ENCODE results near the gene ASB18.

The ASB18 gene

GRCh38 chr2:236249066-236249465 is 15.1 kb downstream of the ASB18 start:
- Mint-ChIP-seq H3K36me3 (ENCODE audit: low read depth) (no peaks in the 10 kb centered on the region), H3K9me3 (no peaks in the 10 kb centered on the region), H3K4me3 (no peak overlapping the region), H3K27ac (no peak overlapping the region), H3K4me1 (no peaks in the 10 kb centered on the region), H3K27me3 (ENCODE audit: low read depth) (peaks cover 19% of the 10 kb centered on the region)
- TF ChIP-seq CTCF (IDR thresholded peaks at IDR 0.05; ENCODE audit: unreplicated experiment in 3 of 3), result no peak

DNA sequence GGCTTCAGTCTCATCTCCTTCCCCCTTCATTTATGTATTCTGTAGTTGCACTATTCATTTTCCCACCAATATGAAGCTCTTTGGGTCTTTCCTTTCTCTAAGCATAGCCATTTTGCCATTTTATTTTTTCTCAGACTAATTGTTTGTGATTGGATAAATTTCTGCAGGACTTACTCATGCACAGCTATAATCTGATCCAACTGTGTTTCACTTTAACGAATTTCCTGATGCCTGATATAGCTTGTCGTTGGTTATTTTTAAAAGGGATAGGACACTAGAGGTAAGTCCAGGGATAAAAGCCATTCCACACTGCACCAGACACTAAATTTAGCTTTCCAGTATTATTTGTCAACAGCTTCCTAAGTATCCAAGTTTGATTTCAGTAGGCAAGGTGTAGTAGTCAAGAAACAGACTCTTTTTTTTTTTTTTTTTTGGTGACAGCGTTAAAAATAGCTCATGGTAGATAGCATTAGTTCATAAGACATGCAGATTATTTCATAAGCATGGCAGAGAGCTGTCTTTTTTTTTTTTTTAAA is 17.4 kb downstream of the ASB18 start:
- TF ChIP-seq CTCF (IDR thresholded peaks at IDR 0.05; ENCODE audit: unreplicated experiment in 3 of 3), result no peak
- no peak overlapping the region for H3K27ac Mint-ChIP-seq
- no peaks in the 10 kb centered on the region for H3K36me3 Mint-ChIP-seq (ENCODE audit: low read depth)
- no peaks in the 10 kb centered on the region for H3K4me1 Mint-ChIP-seq
- no peaks in the 10 kb centered on the region for H3K9me3 Mint-ChIP-seq
- H3K4me3 Mint-ChIP-seq, result no peak overlapping the region
- peaks cover 15% of the 10 kb centered on the region for H3K27me3 Mint-ChIP-seq (ENCODE audit: low read depth)

DNA sequence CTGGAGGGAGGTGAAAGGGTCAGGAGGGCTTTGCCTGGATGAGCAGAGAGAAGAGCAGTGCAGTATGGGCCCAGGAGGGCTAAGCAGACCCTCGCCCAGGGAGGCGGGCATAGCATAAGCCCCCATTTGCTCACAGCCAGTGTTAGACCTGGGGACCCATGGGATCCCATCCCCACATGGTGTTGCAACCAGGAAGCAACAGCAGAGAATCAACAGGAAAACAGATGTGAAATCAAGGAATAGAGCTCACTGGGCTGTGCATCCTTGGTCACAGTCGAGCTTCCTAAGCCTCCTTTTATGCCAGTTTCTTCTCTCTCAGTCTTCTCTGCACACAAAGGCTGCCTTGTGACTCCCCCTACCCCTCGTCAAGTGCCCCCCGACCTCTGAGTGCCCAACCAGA is 19.9 kb downstream of the ASB18 start:
- Mint-ChIP-seq H3K36me3 (ENCODE audit: low read depth) (no peaks in the 10 kb centered on the region), H3K4me3 (no peak overlapping the region)
- TF ChIP-seq CTCF (IDR thresholded peaks at IDR 0.05; ENCODE audit: unreplicated experiment in 3 of 3), result no peak

GRCh38 chr2:236242057-236242495 is 22.1 kb downstream of the ASB18 start:
- Mint-ChIP-seq H3K9me3 (no peaks in the 10 kb centered on the region), H3K4me1 (no peaks in the 10 kb centered on the region), H3K27me3 (ENCODE audit: low read depth) (peaks cover 61% of the 10 kb centered on the region), H3K27ac (no peak overlapping the region), H3K36me3 (ENCODE audit: low read depth) (no peaks in the 10 kb centered on the region), H3K4me3 (no peak overlapping the region)
- no peak for TF ChIP-seq CTCF (IDR thresholded peaks at IDR 0.05; ENCODE audit: unreplicated experiment in 3 of 3)

More for the DNA sequence above, 19.9 kb downstream of the ASB18 start:
- no peaks in the 10 kb centered on the region for H3K4me1 Mint-ChIP-seq
- H3K27me3 Mint-ChIP-seq (ENCODE audit: low read depth), result peaks cover 39% of the 10 kb centered on the region
- no peaks in the 10 kb centered on the region for H3K9me3 Mint-ChIP-seq
- H3K27ac Mint-ChIP-seq, result no peak overlapping the region

DNA sequence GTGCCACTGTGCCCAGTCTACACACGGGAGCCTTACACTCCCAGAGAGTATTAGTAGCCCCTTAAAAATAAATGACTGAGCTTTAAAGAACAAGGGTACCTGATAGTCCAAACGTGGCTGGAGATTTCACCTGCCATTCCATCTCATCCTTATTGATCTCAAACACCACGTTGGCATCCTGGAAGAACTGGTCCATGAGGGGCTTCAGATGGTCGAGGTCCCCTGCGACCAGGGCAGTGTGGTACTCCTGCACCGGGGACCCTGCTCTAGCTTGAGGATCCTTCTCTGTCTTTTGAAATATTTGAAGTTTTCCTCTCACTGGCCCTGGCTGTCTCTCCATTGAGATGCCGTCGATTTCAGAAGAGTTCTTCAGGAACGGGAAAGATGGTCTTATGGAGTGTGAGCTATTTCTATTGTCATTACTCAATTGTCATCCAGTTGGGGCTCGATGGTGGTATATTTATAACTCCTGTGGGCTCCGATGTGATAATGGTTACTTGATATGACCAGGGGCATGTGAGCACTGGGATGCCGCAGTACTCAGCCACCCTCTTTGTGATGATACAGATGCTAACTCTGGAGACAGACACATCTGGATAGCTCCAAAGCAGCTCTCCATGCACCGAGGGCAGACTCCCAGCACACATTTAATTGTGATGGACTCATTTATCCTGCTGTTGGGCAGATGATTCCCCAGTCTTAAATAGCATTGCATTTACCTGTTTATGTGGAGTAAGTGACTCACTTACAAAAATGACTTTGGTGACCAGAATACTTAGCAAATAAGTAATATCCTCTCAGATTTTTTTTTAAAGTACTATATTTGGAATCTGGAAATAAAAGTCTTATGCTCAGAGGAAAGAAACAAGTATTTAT is 22.8 kb downstream of the ASB18 start:
- Mint-ChIP-seq H3K27ac (no peak overlapping the region), H3K27me3 (ENCODE audit: low read depth) (peaks cover 67% of the 10 kb centered on the region), H3K9me3 (no peaks in the 10 kb centered on the region), H3K4me1 (peaks cover 4% of the 10 kb centered on the region), H3K36me3 (ENCODE audit: low read depth) (no peaks in the 10 kb centered on the region), H3K4me3 (no peak overlapping the region)
- TF ChIP-seq CTCF (IDR thresholded peaks at IDR 0.05; ENCODE audit: unreplicated experiment in 3 of 3), result no peak

Measured in nephron (organoid).